ENCODE measurements around the gene ARHGAP33. TPM values are rescaled to one million over a fixed set of nuclear protein-coding genes. Genes with fewer than 3 reads are reported as not detected.

ARHGAP33 gene
- total and polyA plus RNA-seq, 2 donors (not counting 1 experiment from before 2014, with no cell fraction given), result 0.58 to 2.3 TPM

DNA sequence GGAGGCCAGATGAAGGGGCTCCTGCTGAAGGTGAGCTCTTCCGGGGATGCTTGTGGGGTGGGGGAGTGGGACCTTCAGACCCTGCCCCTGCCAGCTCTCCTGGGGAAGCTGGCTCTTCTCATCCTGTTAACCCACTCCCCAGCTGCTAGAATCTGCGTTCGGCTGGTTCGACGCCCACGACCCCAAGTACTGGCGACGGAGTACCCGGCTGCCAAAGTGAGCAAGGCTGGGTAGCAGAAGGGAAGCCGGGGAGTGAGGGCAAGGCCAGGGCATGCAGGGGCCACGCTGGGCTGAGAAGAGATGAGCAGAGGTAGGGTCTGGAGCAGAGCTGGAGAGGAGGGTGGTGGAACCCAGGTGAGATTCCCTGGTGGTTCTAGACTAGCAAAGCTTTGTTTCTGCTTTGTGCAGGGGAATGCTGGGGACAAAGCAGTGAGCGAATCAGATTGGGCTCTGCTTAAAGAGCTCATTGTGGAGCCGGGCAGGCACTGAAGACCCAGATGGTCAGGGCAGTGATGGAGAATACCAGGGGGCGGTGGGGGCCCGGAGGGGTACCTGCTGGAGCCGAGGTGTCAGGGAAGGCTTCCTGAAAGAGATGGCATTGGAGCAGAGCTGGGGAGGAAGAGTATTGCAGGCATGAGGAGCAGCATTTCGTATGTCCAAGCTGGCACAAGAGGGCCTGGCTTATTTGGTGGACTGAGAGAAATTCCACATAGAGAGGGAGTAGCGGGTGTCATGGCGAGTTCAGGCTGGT lies 47.2 kb upstream of the ARHGAP33 start:
- Histone ChIP-seq H3K4me2 (ENCODE audit: extremely low read depth, insufficient read depth, low read length) (no peak overlapping the region), H3K4me3 (replicated peaks in 1 of 4; ENCODE audit: control extremely low read depth in 1 of 4, insufficient read depth in 1 of 4, low read depth in 3 of 4, low read length in 4 of 4) (no peak overlapping the region), H3K36me3 (ENCODE audit: control insufficient read depth, insufficient read depth, low read length) (peaks cover 60% of the 10 kb centered on the region), H3K27ac (ENCODE audit: insufficient read depth, low read length) (no peak overlapping the region), H4K20me1 (ENCODE audit: control insufficient read depth, extremely low read depth, insufficient read depth, low read length) (no peaks in the 10 kb centered on the region), H2AFZ (ENCODE audit: low read length) (no peak overlapping the region), H3K9me3 (ENCODE audit: control insufficient read depth, insufficient read depth, low read depth, low read length) (no peaks in the 10 kb centered on the region), H3K4me1 (ENCODE audit: control insufficient read depth, extremely low read depth, insufficient read depth, low read length) (no peaks in the 10 kb centered on the region), H3K27me3 (ENCODE audit: control insufficient read depth, insufficient read depth, low read length) (no peaks in the 10 kb centered on the region), H3K79me2 (ENCODE audit: control insufficient read depth, insufficient read depth, low read length) (no peaks in the 10 kb centered on the region), H3K9ac (ENCODE audit: insufficient read depth, low read length) (no peak overlapping the region)
- no peak for DNase-seq (ENCODE audit: low read depth in 2 of 2)
- TF ChIP-seq, protein P1, sequence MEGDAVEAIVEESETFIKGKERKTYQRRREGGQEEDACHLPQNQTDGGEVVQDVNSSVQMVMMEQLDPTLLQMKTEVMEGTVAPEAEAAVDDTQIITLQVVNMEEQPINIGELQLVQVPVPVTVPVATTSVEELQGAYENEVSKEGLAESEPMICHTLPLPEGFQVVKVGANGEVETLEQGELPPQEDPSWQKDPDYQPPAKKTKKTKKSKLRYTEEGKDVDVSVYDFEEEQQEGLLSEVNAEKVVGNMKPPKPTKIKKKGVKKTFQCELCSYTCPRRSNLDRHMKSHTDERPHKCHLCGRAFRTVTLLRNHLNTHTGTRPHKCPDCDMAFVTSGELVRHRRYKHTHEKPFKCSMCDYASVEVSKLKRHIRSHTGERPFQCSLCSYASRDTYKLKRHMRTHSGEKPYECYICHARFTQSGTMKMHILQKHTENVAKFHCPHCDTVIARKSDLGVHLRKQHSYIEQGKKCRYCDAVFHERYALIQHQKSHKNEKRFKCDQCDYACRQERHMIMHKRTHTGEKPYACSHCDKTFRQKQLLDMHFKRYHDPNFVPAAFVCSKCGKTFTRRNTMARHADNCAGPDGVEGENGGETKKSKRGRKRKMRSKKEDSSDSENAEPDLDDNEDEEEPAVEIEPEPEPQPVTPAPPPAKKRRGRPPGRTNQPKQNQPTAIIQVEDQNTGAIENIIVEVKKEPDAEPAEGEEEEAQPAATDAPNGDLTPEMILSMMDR (conservative IDR thresholded peaks at IDR 0.05 in 1 of 2, IDR thresholded peaks at IDR 0.05 in 1 of 2; ENCODE audit: low read depth in 1 of 2, low read length in 2 of 2), result no peak
- TF ChIP-seq EZH2 (IDR thresholded peaks at IDR 0.05; ENCODE audit: low read length, missing control alignments), result no peak

DNA sequence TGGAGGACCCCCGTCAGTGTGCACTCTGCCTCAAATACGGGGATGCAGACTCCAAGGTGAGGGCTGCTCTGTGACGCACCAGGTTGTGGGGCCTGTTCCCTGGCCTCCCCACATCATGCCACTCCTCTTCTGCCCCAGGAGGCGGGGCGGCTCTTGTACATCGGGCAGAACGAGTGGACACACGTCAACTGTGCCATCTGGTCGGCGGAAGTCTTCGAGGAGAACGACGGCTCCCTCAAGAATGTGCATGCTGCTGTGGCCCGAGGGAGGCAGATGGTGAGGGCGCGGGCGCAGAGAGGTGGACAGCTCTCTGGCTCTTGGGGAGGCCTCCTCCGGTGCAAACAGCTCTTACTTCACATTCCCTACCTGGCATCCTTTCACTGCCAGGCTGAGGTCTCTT lies 46.3 kb upstream of the ARHGAP33 start:
- Histone ChIP-seq H3K36me3 (ENCODE audit: control insufficient read depth, insufficient read depth, low read length) (peaks cover 59% of the 10 kb centered on the region), H2AFZ (ENCODE audit: low read length) (no peak overlapping the region), H3K4me3 (replicated peaks in 1 of 4; ENCODE audit: control extremely low read depth in 1 of 4, insufficient read depth in 1 of 4, low read depth in 3 of 4, low read length in 4 of 4) (no peak overlapping the region), H3K4me2 (ENCODE audit: extremely low read depth, insufficient read depth, low read length) (no peak overlapping the region), H3K9ac (ENCODE audit: insufficient read depth, low read length) (no peak overlapping the region), H4K20me1 (ENCODE audit: control insufficient read depth, extremely low read depth, insufficient read depth, low read length) (no peaks in the 10 kb centered on the region), H3K27ac (ENCODE audit: insufficient read depth, low read length) (no peak overlapping the region), H3K4me1 (ENCODE audit: control insufficient read depth, extremely low read depth, insufficient read depth, low read length) (no peaks in the 10 kb centered on the region), H3K79me2 (ENCODE audit: control insufficient read depth, insufficient read depth, low read length) (no peaks in the 10 kb centered on the region), H3K9me3 (ENCODE audit: control insufficient read depth, insufficient read depth, low read depth, low read length) (no peaks in the 10 kb centered on the region), H3K27me3 (ENCODE audit: control insufficient read depth, insufficient read depth, low read length) (no peaks in the 10 kb centered on the region)
- no peak for TF ChIP-seq EZH2 (IDR thresholded peaks at IDR 0.05; ENCODE audit: low read length, missing control alignments)
- TF ChIP-seq, protein P1 (conservative IDR thresholded peaks at IDR 0.05 in 1 of 2, IDR thresholded peaks at IDR 0.05 in 1 of 2; ENCODE audit: low read depth in 1 of 2, low read length in 2 of 2), result no peak
- DNase-seq (ENCODE audit: low read depth in 2 of 2), result no peak

DNA sequence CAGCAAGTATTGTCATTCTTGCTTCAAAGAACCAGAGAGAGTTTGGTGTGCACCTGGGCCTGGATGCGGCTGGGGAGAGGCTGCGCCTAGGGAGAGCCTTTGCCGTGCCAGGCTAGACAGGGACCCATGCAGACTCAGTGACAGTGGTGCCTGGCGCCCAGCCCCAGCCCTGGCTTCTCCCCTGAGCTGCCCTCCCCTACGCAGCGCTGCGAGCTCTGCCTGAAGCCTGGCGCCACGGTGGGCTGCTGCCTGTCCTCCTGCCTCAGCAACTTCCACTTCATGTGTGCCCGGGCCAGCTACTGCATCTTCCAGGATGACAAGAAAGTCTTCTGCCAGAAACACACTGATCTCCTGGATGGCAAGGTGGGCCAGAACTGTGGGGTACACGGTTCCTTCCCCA lies 45.6 kb upstream of the ARHGAP33 start:
- H3K4me3 ChIP-seq (replicated peaks in 1 of 4; ENCODE audit: control extremely low read depth in 1 of 4, insufficient read depth in 1 of 4, low read depth in 3 of 4, low read length in 4 of 4), result no peak overlapping the region
- H3K9me3 ChIP-seq (ENCODE audit: control insufficient read depth, insufficient read depth, low read depth, low read length), result no peaks in the 10 kb centered on the region
- H3K9ac ChIP-seq (ENCODE audit: insufficient read depth, low read length), result no peak overlapping the region
- H3K27ac ChIP-seq (ENCODE audit: insufficient read depth, low read length), result no peak overlapping the region
- no peak for DNase-seq (ENCODE audit: low read depth in 2 of 2)
- H3K79me2 ChIP-seq (ENCODE audit: control insufficient read depth, insufficient read depth, low read length), result no peaks in the 10 kb centered on the region
- no peak overlapping the region for H2AFZ ChIP-seq (ENCODE audit: low read length)
- no peak overlapping the region for H3K4me2 ChIP-seq (ENCODE audit: extremely low read depth, insufficient read depth, low read length)
- no peaks in the 10 kb centered on the region for H3K27me3 ChIP-seq (ENCODE audit: control insufficient read depth, insufficient read depth, low read length)
- H3K4me1 ChIP-seq (ENCODE audit: control insufficient read depth, extremely low read depth, insufficient read depth, low read length), result no peaks in the 10 kb centered on the region
- H3K36me3 ChIP-seq (ENCODE audit: control insufficient read depth, insufficient read depth, low read length), result peaks cover 57% of the 10 kb centered on the region
- TF ChIP-seq, protein P1 (conservative IDR thresholded peaks at IDR 0.05 in 1 of 2, IDR thresholded peaks at IDR 0.05 in 1 of 2; ENCODE audit: low read depth in 1 of 2, low read length in 2 of 2), result no peak
- no peak for TF ChIP-seq EZH2 (IDR thresholded peaks at IDR 0.05; ENCODE audit: low read length, missing control alignments)
- H4K20me1 ChIP-seq (ENCODE audit: control insufficient read depth, extremely low read depth, insufficient read depth, low read length), result no peaks in the 10 kb centered on the region
